Fibroblast of lung (primary cell): ENCODE results near the gene NRAP. TPM values are rescaled to one million over a fixed set of nuclear protein-coding genes. Genes with fewer than 3 reads are reported as not detected.

Experiments
- DNase-seq, 2 donors: peaks; one replicate each; pipeline versions ENCODE4 v3.0.0 to v3.0.0-alpha.2; 2010; ENCODE audit warnings: low read depth in 2 of 2
- H2AFZ ChIP-seq: 2 replicates; pipeline ENCODE4 v1.5.1; 2012; ENCODE audit warnings: low read length, control low read depth, inconsistent platforms
- H3K27ac ChIP-seq: 2 replicates; pipeline ENCODE4 v1.5.1; 2011; ENCODE audit warnings: low read length, control low read depth; ENCODE audit not compliant: insufficient read depth
- H3K27me3 ChIP-seq: 2 replicates; pipeline ENCODE4 v1.5.1; 2011; ENCODE audit warnings: mild to moderate bottlenecking, low read length; ENCODE audit not compliant: control insufficient read depth, insufficient read depth
- H3K36me3 ChIP-seq: 2 replicates; pipeline ENCODE4 v1.5.1; 2011; ENCODE audit warnings: low read length; ENCODE audit not compliant: control insufficient read depth, insufficient read depth
- H3K4me1 ChIP-seq: 2 replicates; pipeline ENCODE4 v1.5.1; 2011; ENCODE audit warnings: low read length; ENCODE audit not compliant: control insufficient read depth, insufficient read depth; ENCODE audit errors: extremely low read depth
- H3K4me2 ChIP-seq: 2 replicates; pipeline ENCODE4 v1.5.1; 2011; ENCODE audit warnings: low read length, control low read depth; ENCODE audit not compliant: insufficient read depth; ENCODE audit errors: extremely low read depth
- H3K4me3 ChIP-seq, 4 experiments: fragments of 200-600 bp in 1 of 4; sonication (generic) in 1 of 4; replicated peaks in 1 of 4; 2 replicates each; pipeline ENCODE4 v1.5.1; 2011 to 2016; ENCODE audit warnings: low read length in 4 of 4, low read depth in 3 of 4, mild to moderate bottlenecking in 3 of 4, control low read depth in 2 of 4, inconsistent platforms in 1 of 4, mixed read lengths in 1 of 4; ENCODE audit not compliant: insufficient read depth in 1 of 4; ENCODE audit errors: control extremely low read depth in 1 of 4
- H3K79me2 ChIP-seq: 2 replicates; pipeline ENCODE4 v1.5.1; 2012; ENCODE audit warnings: mild to moderate bottlenecking, low read length, inconsistent platforms; ENCODE audit not compliant: control insufficient read depth, insufficient read depth
- H3K9ac ChIP-seq: 2 replicates; pipeline ENCODE4 v1.5.1; 2011; ENCODE audit warnings: mild to moderate bottlenecking, low read length, control low read depth; ENCODE audit not compliant: insufficient read depth
- H3K9me3 ChIP-seq: 2 replicates; pipeline ENCODE4 v1.5.1; 2012; ENCODE audit warnings: low read depth, low read length; ENCODE audit not compliant: control insufficient read depth, insufficient read depth
- H4K20me1 ChIP-seq: 2 replicates; pipeline ENCODE4 v1.5.1; 2011; ENCODE audit warnings: low read length; ENCODE audit not compliant: control insufficient read depth, insufficient read depth; ENCODE audit errors: extremely low read depth
- EZH2 ChIP-seq: IDR thresholded peaks from 2 replicates; pipeline ENCODE4 v1.5.1; 2012; ENCODE audit warnings: low read length, control low read depth, mild to moderate bottlenecking; ENCODE audit errors: missing control alignments
- polyA plus RNA-seq, 2 donors: library from polyadenylated mRNA; depleted of rRNA in 1 of 2; stranded (reverse) in 1 of 2; unstranded in 1 of 2; fragments of >200 nt; gene quantifications; 2 replicates each; pipeline ENCODE4 v1.2.1, GENCODE V29; 2011 to 2012; ENCODE audit warnings: missing spikeins in 1 of 2
- total RNA-seq: library from RNA; depleted of rRNA; stranded (reverse); fragments of >200 nt; gene quantifications from 2 replicates; pipeline ENCODE4 v1.2.1, GENCODE V29; 2014
- TF ChIP-seq, protein P1 (sequence below), 2 donors: IDR thresholded peaks in 1 of 2; conservative IDR thresholded peaks in 1 of 2; 1 replicate in 1 of 2; 2 replicates in 1 of 2; pipeline ENCODE4 v1.5.1; 2011 to 2012; ENCODE audit warnings: low read length in 2 of 2, control low read depth in 1 of 2, inconsistent platforms in 1 of 2, low read depth in 1 of 2, mild to moderate bottlenecking in 1 of 2

The NRAP gene
- total and polyA plus RNA-seq, 2 donors (not counting 1 experiment from before 2014, with no cell fraction given) = not detected

GRCh38 chr10:113679463-113680189 lies 15.8 kb upstream of the NRAP start, which contains the start of gene CASP7:
Gene CASP7 (plus strand): TSS chr10:113679912. CDS start chr10:113697494, 17,582 bp downstream.
- no peaks in the 10 kb centered on the region for H3K9me3 ChIP-seq
- peak within 1 kb of the TSS; percentile 86 for H3K27ac ChIP-seq
- no peaks in the 10 kb centered on the region for H3K36me3 ChIP-seq
- peaks cover 9% of the 10 kb centered on the region for H3K4me1 ChIP-seq
- H4K20me1 ChIP-seq = no peaks in the 10 kb centered on the region
- peak; percentile 71 to 82 for DNase-seq
- H2AFZ ChIP-seq = peak within 1 kb of the TSS; percentile 86
- peak within 1 kb of the TSS; percentile 91 for H3K9ac ChIP-seq
- no peaks in the 10 kb centered on the region for H3K27me3 ChIP-seq
- peak within 1 kb of the TSS; percentile 91 for H3K4me2 ChIP-seq
- TF ChIP-seq, protein P1, sequence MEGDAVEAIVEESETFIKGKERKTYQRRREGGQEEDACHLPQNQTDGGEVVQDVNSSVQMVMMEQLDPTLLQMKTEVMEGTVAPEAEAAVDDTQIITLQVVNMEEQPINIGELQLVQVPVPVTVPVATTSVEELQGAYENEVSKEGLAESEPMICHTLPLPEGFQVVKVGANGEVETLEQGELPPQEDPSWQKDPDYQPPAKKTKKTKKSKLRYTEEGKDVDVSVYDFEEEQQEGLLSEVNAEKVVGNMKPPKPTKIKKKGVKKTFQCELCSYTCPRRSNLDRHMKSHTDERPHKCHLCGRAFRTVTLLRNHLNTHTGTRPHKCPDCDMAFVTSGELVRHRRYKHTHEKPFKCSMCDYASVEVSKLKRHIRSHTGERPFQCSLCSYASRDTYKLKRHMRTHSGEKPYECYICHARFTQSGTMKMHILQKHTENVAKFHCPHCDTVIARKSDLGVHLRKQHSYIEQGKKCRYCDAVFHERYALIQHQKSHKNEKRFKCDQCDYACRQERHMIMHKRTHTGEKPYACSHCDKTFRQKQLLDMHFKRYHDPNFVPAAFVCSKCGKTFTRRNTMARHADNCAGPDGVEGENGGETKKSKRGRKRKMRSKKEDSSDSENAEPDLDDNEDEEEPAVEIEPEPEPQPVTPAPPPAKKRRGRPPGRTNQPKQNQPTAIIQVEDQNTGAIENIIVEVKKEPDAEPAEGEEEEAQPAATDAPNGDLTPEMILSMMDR (conservative IDR thresholded peaks at IDR 0.05 in 1 of 2, IDR thresholded peaks at IDR 0.05 in 1 of 2; ENCODE audit: low read depth in 1 of 2, low read length in 2 of 2) = no peak
- no peak for TF ChIP-seq EZH2
- peak within 1 kb of the TSS; percentile 81 to 100 (median 90) for H3K4me3 ChIP-seq
- H3K79me2 ChIP-seq = peaks cover 37% of the 10 kb centered on the region

- Histone ChIP-seq H3K79me2 (no peaks in the 10 kb centered on the region), H3K9me3 (no peaks in the 10 kb centered on the region), H3K4me2 (no peak overlapping the region), H3K9ac (no peak overlapping the region), H3K4me3 (no peak overlapping the region), H3K27me3 (no peaks in the 10 kb centered on the region), H4K20me1 (no peaks in the 10 kb centered on the region), H3K4me1 (peaks cover 6% of the 10 kb centered on the region), H3K36me3 (no peaks in the 10 kb centered on the region), H2AFZ (no peak overlapping the region), H3K27ac (no peak overlapping the region)
- peak in 1 of 2 donors; percentile 54 for DNase-seq
- TF ChIP-seq EZH2 = no peak
- TF ChIP-seq, protein P1 (conservative IDR thresholded peaks at IDR 0.05 in 1 of 2, IDR thresholded peaks at IDR 0.05 in 1 of 2; ENCODE audit: low read depth in 1 of 2, low read length in 2 of 2) = no peak
These were observed 2.9 kb upstream of the NRAP start for GRCh38 chr10:113666682-113667252.

GRCh38 chr10:113665806-113666354 lies 2.0 kb upstream of the NRAP start:
- Histone ChIP-seq H2AFZ (no peak overlapping the region), H3K4me1 (peaks cover 6% of the 10 kb centered on the region), H4K20me1 (no peaks in the 10 kb centered on the region), H3K79me2 (no peaks in the 10 kb centered on the region), H3K9me3 (no peaks in the 10 kb centered on the region), H3K9ac (no peak overlapping the region), H3K4me3 (no peak overlapping the region), H3K36me3 (no peaks in the 10 kb centered on the region), H3K4me2 (no peak overlapping the region), H3K27me3 (no peaks in the 10 kb centered on the region), H3K27ac (no peak overlapping the region)
- DNase-seq = peak; percentile 66 to 91
- TF ChIP-seq, protein P1 (conservative IDR thresholded peaks at IDR 0.05 in 1 of 2, IDR thresholded peaks at IDR 0.05 in 1 of 2; ENCODE audit: low read depth in 1 of 2, low read length in 2 of 2) = no peak
- TF ChIP-seq EZH2 = no peak
